Fibroblast of the conjunctiva (primary cell): ENCODE measurements around the gene LRMDA.
A peak's percentile ranks its signal among the peaks of the same experiment; 100 is the strongest.

Experiments used
- DNase-seq: peaks from one replicate; pipeline ENCODE4 v3.0.0-alpha.2; 2010; ENCODE audit warnings: low read depth

Gene LRMDA

GRCh38 chr10:76303682-76304316 is 872.4 kb downstream of the LRMDA start:
- peak; percentile 76 for DNase-seq

GRCh38 chr10:76305930-76306615 is 874.6 kb downstream of the LRMDA start:
- no peak for DNase-seq

GRCh38 chr10:76306856-76307255 is 875.4 kb downstream of the LRMDA start:
- DNase-seq: no peak

GRCh38 chr10:76309070-76309469 is 877.6 kb downstream of the LRMDA start:
- no peak for DNase-seq

- no peak for DNase-seq
Observed at GRCh38 chr10:76309741-76310587, 878.5 kb downstream of the LRMDA start.

- no peak for DNase-seq
Observed at GRCh38 chr10:76310588-76311080, 879.2 kb downstream of the LRMDA start.

GRCh38 chr10:76311752-76312636 is 880.6 kb downstream of the LRMDA start:
- no peak for DNase-seq

- DNase-seq: no peak
Observed at GRCh38 chr10:76315240-76315639, 883.8 kb downstream of the LRMDA start.

GRCh38 chr10:76316234-76316633 is 884.8 kb downstream of the LRMDA start:
- no peak for DNase-seq

- DNase-seq: no peak
Observed at GRCh38 chr10:76317078-76317477, 885.7 kb downstream of the LRMDA start.

- DNase-seq: no peak
Observed at GRCh38 chr10:76318211-76318610, 886.8 kb downstream of the LRMDA start.

- DNase-seq: no peak
Observed at GRCh38 chr10:76319661-76320060, 888.2 kb downstream of the LRMDA start.

GRCh38 chr10:76324283-76324682 is 892.9 kb downstream of the LRMDA start:
- DNase-seq: no peak

GRCh38 chr10:76327441-76327840 is 896.0 kb downstream of the LRMDA start:
- DNase-seq: no peak

- DNase-seq: no peak
Observed at GRCh38 chr10:76328348-76328747, 896.9 kb downstream of the LRMDA start.

GRCh38 chr10:76329891-76330575 is 898.6 kb downstream of the LRMDA start:
- no peak for DNase-seq

GRCh38 chr10:76331742-76332141 is 900.3 kb downstream of the LRMDA start:
- DNase-seq: no peak

- DNase-seq: no peak
Observed at GRCh38 chr10:76333326-76333725, 901.9 kb downstream of the LRMDA start.

- DNase-seq: no peak
Observed at GRCh38 chr10:76333796-76334195, 902.4 kb downstream of the LRMDA start.

- no peak for DNase-seq
Observed at GRCh38 chr10:76334255-76334654, 902.8 kb downstream of the LRMDA start.
